ENCODE data around the gene NUMB. TPM values are rescaled to one million over a fixed set of nuclear protein-coding genes. Genes with fewer than 3 reads are reported as not detected.
A peak's percentile ranks its signal among the peaks of the same experiment; 100 is the strongest.

The NUMB gene
- total and polyA plus RNA-seq, 3 experiments from 2014 or later, result 36.5 to 39.0 (median 38.5) TPM

GRCh38 chr14:73471582-73472184, 13.3 kb upstream of the NUMB start:
- H3K4me3 ChIP-seq (ENCODE audit: low read length), result no peak overlapping the region
- Mint-ChIP-seq H3K27ac (no peak overlapping the region), H3K27me3 (peaks cover 0 to 4% of the 10 kb centered on the region in 2 donors), H3K9me3 (no peaks in the 10 kb centered on the region), H3K36me3 (no peaks in the 10 kb centered on the region), H3K4me1 (peaks cover 0 to 3% (median 0%) of the 10 kb centered on the region in 3 donors), H3K4me3 (no peak overlapping the region)
- no peaks in the 10 kb centered on the region for H3K27me3 ChIP-seq (ENCODE audit: insufficient read depth, low read length, poor library complexity, severe bottlenecking)
- H3K4me1 ChIP-seq (ENCODE audit: insufficient read depth, low read length), result no peaks in the 10 kb centered on the region
- ChIA-PET POLR2A (interaction anchor here (1.0 to 1.2 kb wide), 2 partner anchors 20 to 176 kb away, joined by 3 to 4 read pairs; no protein-coding TSS in a partner anchor), CTCF (interaction anchor here (0.7 to 8.4 kb wide), 17 partner anchors 8 to 299 kb away, joined by 3 to 51 read pairs (median 3); partner anchors contain the start of gene NUMB)
- H3K27ac ChIP-seq (ENCODE audit: low read depth, low read length), result no peak overlapping the region
- H3K36me3 ChIP-seq (ENCODE audit: insufficient read depth, low read length), result no peaks in the 10 kb centered on the region
- no peaks in the 10 kb centered on the region for H3K9me3 ChIP-seq (ENCODE audit: low read length)
- no peak for DNase-seq

- Histone ChIP-seq H3K36me3 (ENCODE audit: insufficient read depth, low read length) (no peaks in the 10 kb centered on the region), H3K27ac (ENCODE audit: low read depth, low read length) (no peak overlapping the region), H3K4me1 (ENCODE audit: insufficient read depth, low read length) (no peaks in the 10 kb centered on the region), H3K9me3 (ENCODE audit: low read length) (no peaks in the 10 kb centered on the region), H3K4me3 (ENCODE audit: low read length) (no peak overlapping the region), H3K27me3 (ENCODE audit: insufficient read depth, low read length, poor library complexity, severe bottlenecking) (no peaks in the 10 kb centered on the region)
- Mint-ChIP-seq H3K27me3 (peaks cover 0 to 4% of the 10 kb centered on the region in 2 donors), H3K4me3 (no peak overlapping the region), H3K36me3 (no peaks in the 10 kb centered on the region), H3K9me3 (no peaks in the 10 kb centered on the region), H3K4me1 (peaks cover 6 to 17% (median 14%) of the 10 kb centered on the region in 3 donors), H3K27ac (no peak overlapping the region)
- POLR2A ChIA-PET, result no interaction called here
- CTCF ChIA-PET, result interaction anchor here (0.9 to 8.4 kb wide), 3 partner anchors 11 to 296 kb away, joined by 3 to 51 read pairs (median 11); partner anchors contain the start of gene NUMB
- DNase-seq, result no peak
Observed at GRCh38 chr14:73468828-73469375, 10.6 kb upstream of the NUMB start.

- Histone ChIP-seq H3K4me1 (ENCODE audit: insufficient read depth, low read length) (no peaks in the 10 kb centered on the region), H3K4me3 (ENCODE audit: low read length) (no peak overlapping the region), H3K9me3 (ENCODE audit: low read length) (no peaks in the 10 kb centered on the region), H3K27ac (ENCODE audit: low read depth, low read length) (no peak overlapping the region), H3K36me3 (ENCODE audit: insufficient read depth, low read length) (no peaks in the 10 kb centered on the region), H3K27me3 (ENCODE audit: insufficient read depth, low read length, poor library complexity, severe bottlenecking) (no peaks in the 10 kb centered on the region)
- CTCF ChIA-PET, result interaction anchor here (3.2 kb wide), 1 partner anchor 295 kb away, joined by 11 read pairs; no protein-coding TSS in a partner anchor
- Mint-ChIP-seq H3K27me3 (peaks cover 0 to 4% of the 10 kb centered on the region in 2 donors), H3K4me3 (no peak overlapping the region), H3K27ac (peak overlapping the region in 1 of 8 donors; percentile 30), H3K4me1 (peaks cover 10 to 23% (median 19%) of the 10 kb centered on the region in 3 donors), H3K36me3 (no peaks in the 10 kb centered on the region), H3K9me3 (no peaks in the 10 kb centered on the region)
- POLR2A ChIA-PET, result interaction anchor here (1.0 kb wide), 1 partner anchor 43 kb away, joined by 16 read pairs; no protein-coding TSS in a partner anchor
- DNase-seq, result no peak
Observed at GRCh38 chr14:73467800-73468199, 9.5 kb upstream of the NUMB start.

GRCh38 chr14:73467377-73467776, 9.0 kb upstream of the NUMB start:
- peaks cover 10 to 23% (median 19%) of the 10 kb centered on the region in 3 donors for H3K4me1 Mint-ChIP-seq
- H3K27ac Mint-ChIP-seq, result no peak overlapping the region
- Histone ChIP-seq H3K4me1 (ENCODE audit: insufficient read depth, low read length) (no peaks in the 10 kb centered on the region), H3K9me3 (ENCODE audit: low read length) (no peaks in the 10 kb centered on the region), H3K27me3 (ENCODE audit: insufficient read depth, low read length, poor library complexity, severe bottlenecking) (no peaks in the 10 kb centered on the region), H3K4me3 (ENCODE audit: low read length) (no peak overlapping the region), H3K36me3 (ENCODE audit: insufficient read depth, low read length) (no peaks in the 10 kb centered on the region), H3K27ac (ENCODE audit: low read depth, low read length) (no peak overlapping the region)
- H3K4me3 Mint-ChIP-seq, result no peak overlapping the region
- H3K36me3 Mint-ChIP-seq, result no peaks in the 10 kb centered on the region
- no peak for DNase-seq
- H3K27me3 Mint-ChIP-seq, result peaks cover 0 to 4% of the 10 kb centered on the region in 2 donors
- ChIA-PET CTCF (interaction anchor here (0.8 kb wide), 1 partner anchor 172 kb away, joined by 3 read pairs; no protein-coding TSS in a partner anchor), POLR2A (interaction anchor here (1.0 kb wide), 1 partner anchor 43 kb away, joined by 16 read pairs; no protein-coding TSS in a partner anchor)
- no peaks in the 10 kb centered on the region for H3K9me3 Mint-ChIP-seq

DNA sequence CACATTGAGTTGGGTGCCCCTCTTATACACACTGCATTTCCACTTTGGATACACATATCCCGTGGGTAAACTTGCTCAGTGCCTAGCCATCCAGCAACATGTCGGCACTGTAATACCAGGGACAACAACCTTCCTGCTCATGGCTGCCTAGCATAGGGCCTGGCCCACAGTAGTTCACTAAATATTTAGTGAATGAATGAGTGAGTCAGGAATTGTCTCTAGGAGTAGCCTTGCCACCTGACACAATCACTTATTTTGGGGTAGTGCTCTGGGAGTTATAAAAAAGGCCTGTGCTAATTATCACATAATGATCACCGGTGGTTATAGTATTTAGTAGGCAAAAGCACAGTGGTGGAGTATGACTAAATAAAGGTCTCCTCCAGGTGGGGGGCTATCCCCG, 8.5 kb upstream of the NUMB start:
- Mint-ChIP-seq H3K9me3 (no peaks in the 10 kb centered on the region), H3K36me3 (no peaks in the 10 kb centered on the region), H3K4me1 (peaks cover 10 to 23% (median 19%) of the 10 kb centered on the region in 3 donors), H3K27me3 (no peaks in the 10 kb centered on the region), H3K27ac (no peak overlapping the region), H3K4me3 (no peak overlapping the region)
- Histone ChIP-seq H3K27ac (ENCODE audit: low read depth, low read length) (no peak overlapping the region), H3K4me1 (ENCODE audit: insufficient read depth, low read length) (no peaks in the 10 kb centered on the region), H3K4me3 (ENCODE audit: low read length) (no peak overlapping the region), H3K27me3 (ENCODE audit: insufficient read depth, low read length, poor library complexity, severe bottlenecking) (no peaks in the 10 kb centered on the region), H3K9me3 (ENCODE audit: low read length) (no peaks in the 10 kb centered on the region), H3K36me3 (ENCODE audit: insufficient read depth, low read length) (no peaks in the 10 kb centered on the region)
- ChIA-PET POLR2A (interaction anchor here (1.0 kb wide), 1 partner anchor 42 kb away, joined by 16 read pairs; no protein-coding TSS in a partner anchor), CTCF (interaction anchor here (0.8 kb wide), 1 partner anchor 171 kb away, joined by 3 read pairs; no protein-coding TSS in a partner anchor)
- DNase-seq, result no peak

- Histone ChIP-seq H3K27ac (ENCODE audit: low read depth, low read length) (no peak overlapping the region), H3K4me3 (ENCODE audit: low read length) (no peak overlapping the region), H3K36me3 (ENCODE audit: insufficient read depth, low read length) (no peaks in the 10 kb centered on the region), H3K27me3 (ENCODE audit: insufficient read depth, low read length, poor library complexity, severe bottlenecking) (no peaks in the 10 kb centered on the region), H3K9me3 (ENCODE audit: low read length) (no peaks in the 10 kb centered on the region), H3K4me1 (ENCODE audit: insufficient read depth, low read length) (no peaks in the 10 kb centered on the region)
- H3K27me3 Mint-ChIP-seq, result no peaks in the 10 kb centered on the region
- no peaks in the 10 kb centered on the region for H3K9me3 Mint-ChIP-seq
- H3K27ac Mint-ChIP-seq, result peak overlapping the region in 1 of 8 donors; percentile 7
- peaks cover 10 to 23% (median 19%) of the 10 kb centered on the region in 3 donors for H3K4me1 Mint-ChIP-seq
- DNase-seq, result no peak
- no peaks in the 10 kb centered on the region for H3K36me3 Mint-ChIP-seq
- CTCF ChIA-PET, result interaction anchor here (1.3 kb wide), 1 partner anchor 170 kb away, joined by 3 read pairs; no protein-coding TSS in a partner anchor
- POLR2A ChIA-PET, result no interaction called here
- no peak overlapping the region for H3K4me3 Mint-ChIP-seq
Observed at GRCh38 chr14:73465823-73466532, 7.6 kb upstream of the NUMB start.

- Histone ChIP-seq H3K9me3 (ENCODE audit: low read length) (no peaks in the 10 kb centered on the region), H3K27ac (ENCODE audit: low read depth, low read length) (no peak overlapping the region), H3K36me3 (ENCODE audit: insufficient read depth, low read length) (no peaks in the 10 kb centered on the region), H3K4me3 (ENCODE audit: low read length) (no peak overlapping the region), H3K4me1 (ENCODE audit: insufficient read depth, low read length) (peaks cover 3% of the 10 kb centered on the region), H3K27me3 (ENCODE audit: insufficient read depth, low read length, poor library complexity, severe bottlenecking) (no peaks in the 10 kb centered on the region)
- Mint-ChIP-seq H3K4me3 (no peak overlapping the region), H3K4me1 (peaks cover 18 to 35% (median 31%) of the 10 kb centered on the region in 3 donors), H3K36me3 (peaks cover 0 to under 1% (median 0%) of the 10 kb centered on the region in 3 donors), H3K27ac (peak overlapping the region in 1 of 8 donors; percentile 25), H3K27me3 (no peaks in the 10 kb centered on the region), H3K9me3 (no peaks in the 10 kb centered on the region)
- ChIA-PET CTCF (interaction anchor here (1.1 to 2.6 kb wide), 2 partner anchors 8 to 168 kb away, joined by 4 to 15 read pairs; no protein-coding TSS in a partner anchor), POLR2A (interaction anchor here (0.5 kb wide), 1 partner anchor 100 kb away, joined by 3 read pairs; no protein-coding TSS in a partner anchor)
- DNase-seq, result no peak
Observed at GRCh38 chr14:73463411-73463810, 5.1 kb upstream of the NUMB start.

Measured in CD8-positive, alpha-beta memory T cell (primary cell).